UCSD-AML1 (cell line): Measurements from ENCODE around the gene EXD2.
"Not testable (repeated sequence)": the region's sequence is repeated elsewhere in the genome, so short reads cannot be mapped to it uniquely, and the experiment has no call there.

ENCODE experiments used
- DNase-seq: peaks from one replicate; lab custom pipeline; 2025; ENCODE audit not compliant: unreplicated experiment; lab: John Stamatoyannopoulos, UW

The EXD2 gene

DNA sequence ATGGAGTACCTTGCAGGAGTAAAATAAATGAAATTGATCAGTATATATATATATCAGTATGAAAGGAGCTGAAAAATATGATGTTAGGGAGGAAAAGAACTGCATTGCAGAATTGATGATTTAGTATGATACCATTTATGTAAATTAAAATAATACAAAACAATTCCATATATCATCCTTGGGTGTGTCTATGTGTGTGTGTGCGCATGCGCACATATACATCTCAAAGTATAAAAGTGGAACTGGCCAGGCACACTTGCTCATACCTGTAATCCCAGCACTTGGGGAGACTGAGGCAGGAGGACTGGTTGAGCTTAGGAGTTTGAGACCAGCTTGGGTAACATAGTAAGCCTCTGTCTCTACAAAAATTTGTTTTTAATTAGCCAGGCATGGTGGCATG lies 84.0 kb downstream of the EXD2 start:
- no peak for DNase-seq

DNA sequence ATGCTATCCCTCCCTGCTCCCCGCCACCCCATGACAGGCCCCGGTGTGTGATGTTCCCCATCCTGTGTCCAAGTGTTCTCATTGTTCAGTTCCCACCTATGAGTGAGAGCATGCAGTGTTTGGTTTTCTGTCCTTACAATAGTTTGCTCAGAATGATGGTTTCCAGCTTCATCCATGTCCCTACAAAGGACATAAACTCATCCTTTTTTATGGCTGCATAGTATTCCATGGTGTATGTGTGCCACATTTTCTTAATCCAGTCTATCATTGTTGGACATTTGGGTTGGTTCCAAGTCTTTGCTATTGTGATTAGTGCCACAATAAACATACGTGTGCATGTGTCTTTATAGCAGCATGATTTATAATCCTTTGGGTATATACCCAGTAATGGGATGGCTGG lies 86.1 kb downstream of the EXD2 start:
- DNase-seq: not testable (repeated sequence)

DNA sequence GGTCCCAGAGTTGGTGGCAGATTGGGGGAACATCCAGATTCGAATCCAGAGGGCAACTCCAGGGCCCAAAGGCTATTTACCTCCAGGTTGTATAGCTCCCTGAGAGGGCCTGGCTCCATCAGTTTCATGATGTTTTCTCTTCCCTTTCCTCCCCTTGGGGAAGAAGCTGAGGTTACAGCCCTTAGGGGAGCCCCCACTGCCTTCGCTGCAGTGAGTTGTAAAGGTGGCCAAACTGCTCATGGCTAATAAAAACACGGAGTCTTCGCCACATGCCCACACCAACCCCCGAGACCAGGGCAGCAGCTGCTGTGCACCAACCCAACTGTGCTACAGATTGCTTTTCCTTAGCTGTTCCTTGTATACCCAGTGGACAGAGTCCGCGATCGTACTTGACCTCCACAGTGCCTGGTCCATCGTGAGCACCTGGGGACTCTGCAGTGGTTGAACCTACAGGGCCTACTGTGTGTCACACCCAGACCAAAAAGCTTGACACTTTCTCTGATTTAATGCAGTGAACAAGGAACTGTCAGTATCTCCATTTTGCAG lies 89.5 kb downstream of the EXD2 start:
- DNase-seq: no peak

DNA sequence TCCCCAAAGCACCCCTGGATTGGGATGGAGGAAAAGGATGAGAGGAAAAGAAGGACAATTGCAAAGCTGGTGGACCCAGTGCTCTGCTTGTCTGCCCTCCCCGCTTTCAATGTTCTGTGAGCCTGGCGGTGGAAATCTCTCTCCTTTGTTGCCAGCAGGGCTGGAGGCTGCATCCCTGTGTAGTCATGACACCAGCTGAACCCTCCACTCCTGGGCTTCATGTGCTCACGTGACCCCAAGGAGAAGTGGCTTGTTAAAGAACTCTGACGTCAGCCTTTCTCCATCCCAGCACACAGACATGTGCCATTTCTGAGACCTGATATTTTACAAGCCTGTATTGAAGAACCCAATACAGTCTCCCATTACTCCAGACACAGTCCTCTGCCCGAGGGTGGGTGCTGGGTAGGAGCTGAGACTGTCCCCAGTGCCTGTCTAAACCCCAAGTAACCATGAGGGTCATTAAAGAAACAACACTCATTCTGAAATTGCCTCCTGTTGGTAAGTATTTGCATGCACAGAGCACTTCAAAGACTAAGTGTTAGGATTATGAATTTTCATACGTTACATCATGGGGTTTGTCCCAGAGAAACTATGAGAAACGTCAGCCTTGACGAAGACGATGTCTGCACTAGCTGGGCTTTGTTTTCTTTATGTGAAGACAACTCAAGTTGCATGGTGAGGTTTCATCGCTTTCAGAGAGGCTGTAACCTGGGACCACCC lies 90.3 kb downstream of the EXD2 start:
- DNase-seq: no peak

DNA sequence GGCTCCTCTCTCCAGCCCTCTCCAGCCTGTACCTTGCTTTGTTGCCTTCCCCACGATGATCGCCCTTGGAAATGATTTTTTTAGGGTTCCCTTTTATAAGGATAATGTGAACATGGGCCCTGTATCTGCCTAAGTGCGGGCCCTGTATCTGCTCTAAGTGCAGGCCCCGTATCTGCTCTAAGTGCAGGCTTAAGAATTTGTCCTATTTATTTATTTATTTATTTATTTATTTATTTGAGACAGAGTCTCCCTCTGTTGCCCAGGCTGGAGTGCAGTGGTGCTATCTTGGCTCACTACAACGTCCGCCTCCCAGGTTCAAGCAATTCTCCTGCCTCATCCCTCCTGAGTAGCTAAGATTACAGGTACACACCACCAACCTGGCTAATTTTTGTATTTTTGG lies 91.2 kb downstream of the EXD2 start:
- no peak for DNase-seq

DNA sequence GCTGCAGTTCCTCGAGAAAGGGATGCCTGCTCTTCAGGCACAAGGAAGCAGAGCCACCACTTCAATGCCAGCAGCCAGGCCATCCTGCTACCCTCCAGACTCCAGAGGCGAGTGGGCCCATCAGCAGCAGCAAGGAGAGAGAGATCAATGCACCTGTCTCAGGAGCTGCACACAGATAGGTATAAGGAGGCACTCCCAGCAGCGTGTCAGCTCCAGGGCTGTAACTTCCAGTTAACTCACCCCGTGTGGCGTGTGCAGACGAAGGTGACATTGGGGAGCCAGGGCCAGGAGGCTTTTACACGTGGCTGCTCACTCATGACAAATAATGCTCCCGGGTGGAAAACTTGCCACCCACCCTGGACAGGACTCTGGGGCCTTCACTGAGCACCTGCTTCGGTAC lies 92.9 kb downstream of the EXD2 start:
- no peak for DNase-seq

DNA sequence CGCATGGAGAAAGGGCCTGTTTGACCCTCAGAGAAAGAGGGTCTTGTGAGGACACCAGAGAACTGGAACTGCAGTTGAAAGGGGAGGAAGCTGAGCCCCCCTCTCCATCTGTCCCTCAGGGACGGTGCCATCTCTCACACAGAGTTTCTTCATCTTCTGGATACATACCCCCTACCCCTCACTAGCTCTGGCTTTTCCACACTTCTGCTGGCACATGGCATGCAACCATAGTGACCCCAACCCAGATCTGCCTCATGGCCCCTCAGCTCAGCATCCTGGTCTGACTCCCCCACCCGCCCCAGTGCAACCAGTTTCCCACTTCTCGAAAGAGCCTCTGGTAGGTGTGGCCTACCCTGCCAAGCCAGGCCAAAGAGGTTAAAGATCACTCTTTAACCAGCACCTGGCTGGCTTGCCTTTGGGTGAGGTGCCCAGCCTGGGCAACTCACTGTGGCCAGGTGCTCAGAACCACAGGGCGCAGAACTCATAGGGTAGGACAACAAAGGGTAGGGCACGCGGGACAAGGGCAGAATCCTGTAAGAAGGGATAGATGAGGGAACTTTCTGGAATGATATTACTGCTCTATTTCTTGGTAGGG lies 94.5 kb downstream of the EXD2 start:
- no peak for DNase-seq

DNA sequence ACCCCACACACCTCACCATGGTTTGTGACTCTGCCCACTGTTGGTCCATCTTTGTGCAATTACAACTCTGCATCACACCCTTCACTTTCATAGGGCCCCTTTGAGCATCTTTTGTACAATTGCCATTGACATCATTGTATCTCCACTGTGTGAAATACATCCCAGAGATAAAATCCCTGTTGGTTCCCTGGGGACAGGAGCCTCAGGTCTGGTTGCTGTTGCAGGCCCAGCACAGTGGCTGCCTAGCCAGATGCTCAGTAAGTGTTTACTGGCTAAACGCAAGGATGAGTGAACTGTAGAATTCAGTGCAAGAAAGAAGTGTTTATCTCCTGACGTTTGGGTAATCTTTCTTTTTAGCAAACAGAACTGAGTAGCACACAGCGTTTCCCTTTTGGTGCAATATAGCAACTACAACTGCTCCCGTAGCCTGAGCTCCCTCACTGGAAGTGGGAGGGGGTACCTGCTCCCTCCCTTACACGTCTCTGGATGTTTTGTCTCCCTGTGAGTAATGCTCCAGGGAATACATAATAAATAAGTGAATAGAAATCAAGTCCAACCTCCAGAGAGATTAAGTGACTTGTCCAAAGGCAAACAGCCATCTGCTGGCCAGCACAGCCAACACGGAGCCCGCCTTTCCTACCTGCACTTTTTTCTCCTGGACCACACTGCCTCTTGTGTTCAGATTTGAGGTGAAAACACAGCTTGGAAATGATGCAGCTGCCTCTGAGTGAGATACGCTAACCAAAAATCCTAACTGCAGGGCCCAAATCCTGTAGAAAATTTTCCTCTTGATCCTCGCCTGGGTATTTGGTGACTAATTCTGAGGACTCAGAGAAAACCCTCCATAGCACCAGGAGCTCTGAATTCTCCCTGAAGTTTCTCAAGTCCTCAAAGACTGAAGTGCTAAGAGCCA lies 96.1 kb downstream of the EXD2 start:
- DNase-seq: no peak

DNA sequence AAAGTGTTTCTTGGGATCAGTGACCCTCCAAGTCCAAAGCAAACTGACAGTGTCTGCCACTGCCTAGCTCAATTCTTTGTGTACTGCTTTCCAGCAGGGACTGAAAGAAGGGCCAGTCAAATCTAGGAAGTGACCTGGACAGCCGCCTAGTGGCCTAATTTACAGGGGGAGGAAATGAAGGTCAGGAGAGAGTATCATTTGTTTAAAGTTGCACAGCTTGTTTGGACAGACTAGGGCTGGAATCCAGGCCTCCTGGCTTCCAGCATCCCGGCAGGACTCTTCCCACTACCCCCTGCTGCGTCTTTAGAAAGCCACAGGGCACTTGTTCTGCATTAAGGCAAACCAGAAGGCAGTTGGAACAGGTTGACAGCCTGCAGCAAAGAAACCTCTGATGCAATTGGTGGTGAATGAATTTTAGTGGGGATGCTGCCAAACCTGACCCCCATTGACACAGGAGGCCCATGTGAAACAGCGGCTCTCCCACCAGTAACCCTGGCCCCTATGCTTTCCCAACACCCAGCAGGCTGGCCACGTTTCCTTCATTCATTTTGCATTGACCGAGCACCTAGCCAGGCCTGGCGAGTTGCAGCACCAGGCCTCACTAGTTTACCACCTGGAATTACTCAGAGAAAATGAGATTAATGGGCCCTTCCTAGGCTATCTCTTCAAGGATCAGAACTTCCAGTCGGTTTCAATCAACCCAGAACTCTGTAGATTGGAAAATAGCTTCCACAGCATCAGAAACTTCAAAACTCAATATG lies 96.9 kb downstream of the EXD2 start:
- DNase-seq: no peak

DNA sequence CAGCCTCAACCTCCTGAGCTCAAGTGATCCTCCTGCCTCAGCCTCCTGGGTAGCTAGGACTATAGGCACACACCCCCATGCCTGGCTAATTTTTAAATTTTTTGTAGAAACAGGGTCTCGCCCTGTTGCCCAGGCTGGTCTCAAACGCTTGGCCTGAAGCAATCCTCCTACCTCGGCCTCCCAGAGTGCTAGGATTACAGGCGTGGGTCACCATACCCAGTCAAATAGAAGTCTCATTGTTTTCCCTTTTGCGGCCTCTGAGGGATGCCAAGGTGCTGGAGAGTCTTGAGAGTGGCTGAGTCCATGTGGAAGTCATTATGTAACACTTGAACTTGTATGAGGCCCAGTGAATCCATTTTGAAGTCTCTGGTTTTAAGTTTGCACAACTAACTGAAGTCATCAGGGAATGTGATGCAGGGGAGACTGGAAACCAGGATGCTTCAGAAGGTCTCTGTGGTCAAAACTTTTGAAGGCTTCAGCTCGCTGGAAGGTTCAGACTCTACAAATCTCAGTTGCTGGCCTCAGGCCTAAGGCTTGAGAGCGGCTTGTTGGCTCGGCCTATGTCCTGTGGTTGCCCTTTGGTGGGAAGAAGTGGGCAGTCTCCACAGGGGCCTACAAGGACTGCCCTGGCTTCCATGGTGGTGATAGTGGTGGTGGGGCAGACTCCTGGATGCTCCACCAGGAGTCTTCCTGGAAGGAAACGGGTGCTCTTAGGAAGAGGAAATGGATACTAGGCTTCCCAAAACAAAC lies 97.8 kb downstream of the EXD2 start:
- no peak for DNase-seq

DNA sequence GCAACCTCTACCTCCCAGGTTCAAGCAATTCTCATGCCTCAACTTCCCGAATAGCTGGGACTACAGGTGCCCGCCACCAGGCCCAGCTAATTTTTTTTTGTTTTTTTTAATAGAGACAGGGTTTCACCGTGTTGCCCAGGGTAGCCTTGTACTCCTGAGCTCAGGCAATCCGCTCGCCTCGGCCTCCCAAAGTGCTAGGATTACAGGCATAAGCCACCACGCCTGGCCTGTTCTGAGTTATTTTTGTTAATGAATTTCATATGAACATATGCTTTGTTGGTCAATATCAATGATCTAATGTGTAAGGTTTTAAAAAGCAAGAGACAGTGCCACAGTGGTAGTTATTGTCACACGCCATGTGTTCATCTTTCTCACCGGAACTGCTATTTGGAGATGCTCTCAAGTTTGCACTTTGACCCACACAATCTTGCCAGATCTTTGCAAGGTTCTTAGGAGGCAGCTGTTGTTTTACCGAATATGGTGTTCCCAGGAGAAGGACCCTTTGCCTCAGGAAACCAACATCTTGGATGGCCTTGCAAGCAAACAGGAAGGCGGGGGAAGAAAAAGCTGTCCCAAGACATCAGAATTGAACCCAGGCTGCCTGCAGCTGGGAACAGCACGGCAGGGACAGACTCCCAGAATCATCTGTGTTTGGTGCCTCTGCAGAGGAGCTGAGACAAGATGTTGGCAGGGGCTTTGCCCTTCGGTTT lies 98.7 kb downstream of the EXD2 start:
- DNase-seq: no peak

DNA sequence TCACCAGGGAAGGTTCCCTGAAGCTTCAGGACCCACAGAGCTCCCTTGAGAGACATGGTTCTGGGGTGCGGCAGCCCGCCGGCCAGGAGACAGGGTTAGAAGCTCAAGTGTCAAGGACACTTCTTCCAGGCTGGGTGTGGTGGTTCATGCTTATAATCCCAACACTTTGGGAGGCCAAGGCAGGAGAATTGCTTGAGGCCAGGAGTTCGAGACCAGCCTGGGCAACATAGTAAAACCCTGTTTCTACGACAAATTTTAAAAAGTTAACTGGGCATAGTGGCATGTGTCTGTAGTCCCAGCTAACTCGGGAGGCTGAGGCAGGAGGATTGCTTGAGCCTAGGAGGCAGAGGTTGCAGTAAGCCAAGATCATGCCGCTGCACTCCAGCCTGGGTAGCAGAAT lies 99.6 kb downstream of the EXD2 start:
- DNase-seq: not testable (repeated sequence)

DNA sequence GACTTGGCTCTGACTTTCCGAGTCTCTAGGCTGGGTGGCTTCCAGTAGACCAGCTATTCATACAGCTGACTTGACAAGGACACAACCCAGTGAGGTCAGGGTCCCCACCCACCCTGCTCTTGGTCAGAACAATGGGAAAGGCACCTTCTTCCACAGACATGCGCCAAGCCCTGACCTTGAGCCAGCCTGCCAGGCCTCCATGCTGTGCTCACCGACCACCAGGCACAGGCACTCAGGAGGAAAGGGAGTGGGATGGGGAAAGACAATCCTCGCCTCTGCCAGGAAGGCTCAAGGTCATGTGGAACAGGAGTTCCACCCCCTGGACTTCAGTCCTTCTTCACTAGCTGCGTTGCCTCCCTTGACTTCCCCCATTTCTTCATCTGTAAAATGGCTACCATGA lies 100.1 kb downstream of the EXD2 start:
- no peak for DNase-seq

DNA sequence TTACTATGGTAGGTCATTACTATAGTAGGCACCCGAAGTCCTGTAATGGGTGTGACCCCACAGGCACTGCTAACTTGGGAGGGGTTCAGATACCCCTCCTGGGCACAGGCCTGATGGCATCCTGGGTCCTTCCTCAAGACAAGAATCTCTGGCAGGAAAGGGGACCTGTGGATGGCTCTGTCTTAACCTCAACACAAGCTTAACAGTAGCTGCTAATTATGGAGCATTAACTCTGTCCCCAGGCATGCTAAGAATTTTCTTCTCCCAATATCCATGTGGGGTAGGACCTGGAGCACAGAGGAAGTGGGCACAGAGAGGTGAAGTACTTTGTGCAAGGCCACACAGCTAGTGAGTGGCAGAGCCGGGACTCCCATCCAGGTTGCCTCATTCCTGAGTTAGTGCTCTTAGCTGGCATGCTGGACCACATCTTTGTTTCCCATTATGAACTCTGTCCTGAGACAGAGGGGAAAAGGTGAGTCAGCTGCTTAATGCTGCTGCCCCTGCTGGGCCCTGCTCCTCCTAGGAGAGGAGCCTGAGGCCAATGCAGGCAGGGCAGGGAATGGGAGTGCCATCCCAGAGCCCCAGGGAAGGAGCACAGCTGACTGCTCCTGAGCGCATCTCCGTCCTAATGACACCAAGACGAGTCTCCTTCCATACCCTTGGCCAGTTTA lies 100.7 kb downstream of the EXD2 start:
- DNase-seq: no peak
